ENCODE measurements around the gene ANAPC2. TPM values are rescaled to one million over a fixed set of nuclear protein-coding genes. Genes with fewer than 3 reads are reported as not detected.

The ANAPC2 gene
- polyA plus RNA-seq, 10 donors: 21.2 to 36.5 (median 29.2) TPM

- DNase-seq: no peak
These were observed 6.5 kb upstream of the ANAPC2 start for GRCh38 chr9:137194909-137195308.

- DNase-seq: no peak
These were observed 6.0 kb upstream of the ANAPC2 start for GRCh38 chr9:137194388-137194787.

GRCh38 chr9:137193771-137194170 lies 5.4 kb upstream of the ANAPC2 start:
- DNase-seq: no peak

- no peak for DNase-seq
These were observed 4.5 kb upstream of the ANAPC2 start for GRCh38 chr9:137192859-137193258.

GRCh38 chr9:137192448-137192780 lies 4.1 kb upstream of the ANAPC2 start:
- DNase-seq: no peak

GRCh38 chr9:137191691-137192447 lies 3.5 kb upstream of the ANAPC2 start:
- DNase-seq: no peak

GRCh38 chr9:137191245-137191644 lies 2.9 kb upstream of the ANAPC2 start:
- no peak for DNase-seq

- DNase-seq: no peak
These were observed 2.0 kb upstream of the ANAPC2 start for GRCh38 chr9:137190315-137190856.

GRCh38 chr9:137189297-137190295 lies 1.2 kb upstream of the ANAPC2 start:
- DNase-seq: no peak

- DNase-seq: no peak
These were observed 272 bp downstream of the ANAPC2 start for GRCh38 chr9:137188086-137188489.

- no peak for DNase-seq
These were observed 974 bp downstream of the ANAPC2 start for GRCh38 chr9:137187386-137187785.

GRCh38 chr9:137186385-137186784 lies 2.0 kb downstream of the ANAPC2 start:
- no peak for DNase-seq

GRCh38 chr9:137185921-137186320 lies 2.4 kb downstream of the ANAPC2 start:
- no peak for DNase-seq

GRCh38 chr9:137184881-137185660 lies 3.3 kb downstream of the ANAPC2 start:
- no peak for DNase-seq

GRCh38 chr9:137183980-137184595 lies 4.3 kb downstream of the ANAPC2 start:
- no peak for DNase-seq

- DNase-seq: no peak
These were observed 5.5 kb downstream of the ANAPC2 start for GRCh38 chr9:137182836-137183235.

- DNase-seq: no peak
These were observed 6.7 kb downstream of the ANAPC2 start for GRCh38 chr9:137181680-137182079.

GRCh38 chr9:137180491-137180890 lies 7.9 kb downstream of the ANAPC2 start:
- DNase-seq: no peak

- no peak for DNase-seq
These were observed 8.6 kb downstream of the ANAPC2 start for GRCh38 chr9:137179761-137180160.

- no peak for DNase-seq
These were observed 9.3 kb downstream of the ANAPC2 start for GRCh38 chr9:137178939-137179630.

Data from muscle of back (tissue), 11 donors.